M059J (cell line): Measurements from ENCODE around the gene LMNA. TPM values are rescaled to one million over a fixed set of nuclear protein-coding genes. Genes with fewer than 3 reads are reported as not detected.
"Not testable (repeated sequence)": the region's sequence is repeated elsewhere in the genome, so short reads cannot be mapped to it uniquely, and the experiment has no call there.

ENCODE experiments used
- DNase-seq: peaks from one replicate; pipeline ENCODE4 v3.0.0-alpha.2; 2012; ENCODE audit warnings: low read depth
- total RNA-seq: library from RNA; depleted of rRNA; stranded (reverse); fragments of >200 nt; shearing (Covaris generic); gene quantifications from 2 replicates; pipeline ENCODE4 v1.2.3, GENCODE V29; 2014; rRNA removed

Gene LMNA
- total RNA-seq, 1 experiment from 2014 or later: 698 TPM

GRCh38 chr1:156162430-156163037, 48.0 kb downstream of the LMNA start:
- DNase-seq: peak; percentile 44

GRCh38 chr1:156163712-156164111, 49.2 kb downstream of the LMNA start:
- DNase-seq: no peak

- DNase-seq: no peak
Observed at GRCh38 chr1:156164125-156164831, 49.8 kb downstream of the LMNA start.

DNA sequence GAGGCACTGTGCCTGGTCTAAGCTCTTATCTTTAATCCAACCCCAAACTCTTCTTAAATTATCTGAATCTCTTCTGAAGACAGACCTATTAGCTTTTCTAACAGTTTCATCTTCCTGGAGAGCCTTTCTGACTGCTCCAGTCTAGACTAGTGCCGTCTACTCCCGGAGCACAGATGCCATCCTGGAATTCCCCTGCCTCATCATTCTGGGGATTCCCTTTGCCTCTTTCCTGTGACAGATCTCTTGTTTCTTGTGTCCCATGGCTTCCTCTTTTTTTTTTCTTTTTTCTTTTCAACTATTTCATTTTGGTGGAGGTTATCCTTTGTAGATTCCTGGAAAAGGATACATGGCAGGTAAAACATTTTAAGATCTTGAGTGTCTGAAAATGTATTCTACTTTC, 50.6 kb downstream of the LMNA start:
- DNase-seq: peak; percentile 45

DNA sequence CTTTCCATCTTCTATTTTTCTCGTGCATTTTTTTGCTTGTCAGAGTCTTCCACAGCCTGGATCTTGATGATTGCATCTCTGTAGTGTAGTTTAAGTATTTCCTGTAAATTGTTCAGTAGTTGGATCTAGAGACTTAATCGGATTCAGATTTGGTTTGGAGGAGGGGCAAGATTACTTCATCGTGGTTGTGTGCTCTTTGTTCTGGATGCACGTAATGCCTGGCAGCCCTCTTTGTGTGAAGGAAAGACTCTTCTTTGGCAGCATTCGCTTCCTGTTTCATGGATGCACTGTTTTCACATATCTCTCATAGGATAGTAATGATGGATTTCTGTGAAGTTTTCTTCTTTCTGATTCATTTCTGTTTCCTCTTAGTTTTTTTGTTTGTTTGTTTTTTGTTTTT, 53.0 kb downstream of the LMNA start:
- DNase-seq: no peak

DNA sequence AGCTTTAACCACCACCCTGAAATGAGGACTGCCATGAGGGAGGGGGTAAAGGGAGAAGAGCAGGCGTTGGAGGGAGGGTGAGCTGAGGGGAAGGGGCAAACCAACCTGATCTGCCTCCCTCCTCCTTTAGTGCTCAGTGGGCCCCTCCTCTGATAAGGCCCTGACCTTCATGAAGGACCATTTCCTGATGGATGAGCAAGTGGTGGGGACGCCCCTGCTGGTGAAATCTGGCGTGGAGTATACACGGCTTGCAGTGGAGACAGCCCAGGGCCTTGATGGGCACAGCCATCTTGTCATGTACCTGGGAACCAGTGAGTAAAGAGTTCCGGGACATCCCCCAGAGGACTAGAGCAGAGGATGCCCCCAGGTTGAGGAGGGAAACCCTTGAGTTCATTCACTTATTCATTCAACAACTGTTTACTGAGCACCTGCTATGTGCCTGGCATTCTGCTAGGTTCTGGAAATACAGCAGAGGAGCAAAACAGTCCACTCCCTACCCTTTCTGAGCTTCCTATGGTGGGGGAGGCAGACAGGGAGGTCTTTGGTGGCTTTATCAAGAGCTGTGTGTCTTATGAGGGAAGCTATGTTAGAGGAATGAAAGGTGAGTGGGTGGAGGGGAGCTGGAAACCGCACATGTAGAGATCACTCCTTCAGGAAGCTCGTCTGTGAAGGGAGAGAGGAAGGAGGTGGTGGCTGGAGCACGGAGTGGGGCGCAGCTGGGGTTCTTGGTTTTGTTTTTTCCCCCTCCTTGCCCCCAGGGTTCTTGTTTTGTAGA, 58.4 kb downstream of the LMNA start:
- no peak for DNase-seq

- no peak for DNase-seq
Observed at GRCh38 chr1:156176610-156177210, 62.2 kb downstream of the LMNA start.

DNA sequence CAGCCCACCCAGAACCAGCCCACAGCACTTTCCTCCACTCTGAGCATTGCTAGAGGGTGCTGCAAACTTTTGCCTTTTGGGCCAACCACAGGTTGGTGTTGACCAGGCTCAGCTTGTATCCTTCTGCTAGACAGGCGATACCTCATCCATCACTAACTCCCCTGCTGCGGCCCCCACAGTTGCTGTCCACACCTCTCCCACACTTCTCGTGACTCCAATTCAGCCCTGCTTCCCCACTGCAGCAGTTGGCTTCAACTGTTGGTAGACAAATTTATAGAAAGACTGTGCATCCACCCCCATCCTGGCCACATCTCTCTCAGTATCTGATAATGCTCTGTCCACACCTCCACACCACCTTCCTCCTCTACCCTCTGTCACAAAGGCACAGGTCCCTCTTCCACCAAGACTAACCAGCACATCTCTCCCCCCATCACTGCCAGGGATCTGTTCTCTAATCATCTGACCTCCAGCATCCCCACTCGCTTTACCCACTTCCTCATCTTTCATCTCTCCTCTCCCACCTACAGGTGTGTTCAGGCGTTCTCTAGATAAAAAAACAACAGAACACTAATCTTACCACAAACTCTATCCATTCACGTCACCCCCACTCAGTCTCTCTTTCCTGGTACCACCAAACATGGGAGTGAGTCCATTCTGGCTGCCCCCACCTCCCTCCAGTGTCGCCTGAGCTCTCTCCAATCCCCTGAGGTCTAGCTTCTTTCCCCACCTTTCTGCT, 63.6 kb downstream of the LMNA start:
- DNase-seq: no peak

GRCh38 chr1:156180471-156180870, 66.0 kb downstream of the LMNA start:
- no peak for DNase-seq

GRCh38 chr1:156181391-156181924, 66.9 kb downstream of the LMNA start:
- DNase-seq: not testable (repeated sequence)

GRCh38 chr1:156182010-156182779, 67.7 kb downstream of the LMNA start:
- not testable (repeated sequence) for DNase-seq

DNA sequence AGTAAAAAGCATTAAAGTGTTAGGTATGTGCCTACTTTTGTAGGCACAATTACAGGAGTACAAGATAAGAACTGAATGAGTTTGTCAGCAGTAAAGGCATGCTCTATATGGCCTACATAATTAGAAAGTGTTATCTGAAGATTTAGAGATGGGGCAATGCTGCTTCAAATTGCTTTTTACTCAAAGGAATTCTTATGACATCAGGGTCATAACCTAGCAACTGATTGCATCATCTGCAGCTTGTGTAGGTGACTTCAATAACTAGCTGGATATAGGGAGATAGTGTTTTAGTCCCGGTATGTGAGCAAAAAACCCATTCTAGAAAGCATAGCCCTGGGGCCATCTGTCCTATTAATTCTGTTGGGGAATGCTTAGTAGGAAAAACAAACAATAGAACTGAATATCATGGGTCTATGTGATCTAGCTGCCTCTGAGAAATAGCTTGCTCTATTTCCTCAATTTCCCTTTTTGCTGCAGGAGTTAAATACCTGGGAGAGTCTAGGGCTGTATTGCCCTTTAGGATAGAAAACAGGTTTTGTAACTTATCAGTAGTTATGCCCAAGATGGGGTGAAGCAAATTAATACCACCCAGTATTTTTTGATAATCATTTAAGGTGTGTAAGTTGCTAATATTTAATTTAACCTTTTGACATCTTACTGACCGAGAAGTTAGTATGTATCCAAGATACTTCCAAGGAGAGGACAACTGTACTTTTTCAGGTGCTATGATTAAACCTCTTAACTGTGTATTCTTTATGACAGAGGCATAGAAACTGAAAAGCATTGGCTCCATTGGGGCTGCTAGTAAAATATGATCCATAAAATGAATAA, 72.1 kb downstream of the LMNA start:
- DNase-seq: not testable (repeated sequence)

Other genes starting within 250 kb of the LMNA start
- gene RIT1, start 203.4 kb upstream of the LMNA start, total RNA-seq: 53.9 and 64.3 TPM in 2 replicates
- gene KHDC4, start 180.3 kb upstream of the LMNA start, total RNA-seq: 24.1 and 30.7 TPM in 2 replicates
- gene RXFP4, start 173.1 kb upstream of the LMNA start, total RNA-seq: not detected in 2 replicates
- 47.3 and 51.6 TPM in 2 replicates for gene ARHGEF2, start 136.2 kb upstream of the LMNA start, total RNA-seq
- gene SSR2, start 93.8 kb upstream of the LMNA start, total RNA-seq: 1,065 and 1,666 TPM in 2 replicates
- gene UBQLN4, start 60.9 kb upstream of the LMNA start, total RNA-seq: 18.8 and 26.5 TPM in 2 replicates
- 41.7 and 60.2 TPM in 2 replicates for gene LAMTOR2, start 59.9 kb upstream of the LMNA start, total RNA-seq
- gene RAB25, start 53.6 kb upstream of the LMNA start, total RNA-seq: not detected in 2 replicates
- gene MEX3A, start 32.2 kb upstream of the LMNA start, total RNA-seq: 2.5 and 3.2 TPM in 2 replicates
- 0.37 and 1.3 TPM in 2 replicates for gene SEMA4A, start 38.9 kb downstream of the LMNA start, total RNA-seq
- 18.5 and 25.8 TPM in 2 replicates for gene SLC25A44, start 79.4 kb downstream of the LMNA start, total RNA-seq
- gene PMF1, start 98.3 kb downstream of the LMNA start, total RNA-seq: 96.1 and 109 TPM in 2 replicates
- not detected in 2 replicates for gene BGLAP, start 127.5 kb downstream of the LMNA start, total RNA-seq
- gene PAQR6, start 133.3 kb downstream of the LMNA start, total RNA-seq: 0.37 and 1.0 TPM in 2 replicates
- gene SMG5, start 168.1 kb downstream of the LMNA start, total RNA-seq: 66.7 and 97.0 TPM in 2 replicates
- 2.1 and 2.2 TPM in 2 replicates for gene TMEM79, start 169.6 kb downstream of the LMNA start, total RNA-seq
- 95.1 and 99.0 TPM in 2 replicates for gene GLMP, start 181.0 kb downstream of the LMNA start, total RNA-seq
- not detected in 2 replicates for gene VHLL, start 184.6 kb downstream of the LMNA start, total RNA-seq
- gene CCT3, start 223.6 kb downstream of the LMNA start, total RNA-seq: 406 and 432 TPM in 2 replicates
- gene TSACC, start 223.8 kb downstream of the LMNA start, total RNA-seq: not detected in 2 replicates